HT1080 (cell line): ENCODE data around the gene FGF1. TPM values are rescaled to one million over a fixed set of nuclear protein-coding genes. Genes with fewer than 3 reads are reported as not detected.

Experiments
- DNase-seq: peaks from one replicate; pipeline ENCODE4 v3.0.0-alpha.2; 2015; ENCODE audit warnings: low read depth
- total RNA-seq: library from RNA; depleted of rRNA; stranded (reverse); fragments of >200 nt; shearing (Covaris generic); gene quantifications from 2 replicates; pipeline ENCODE4 v1.2.3, GENCODE V29; 2014

The FGF1 gene
- total RNA-seq, 1 experiment from 2014 or later, result 7.2 TPM

DNA sequence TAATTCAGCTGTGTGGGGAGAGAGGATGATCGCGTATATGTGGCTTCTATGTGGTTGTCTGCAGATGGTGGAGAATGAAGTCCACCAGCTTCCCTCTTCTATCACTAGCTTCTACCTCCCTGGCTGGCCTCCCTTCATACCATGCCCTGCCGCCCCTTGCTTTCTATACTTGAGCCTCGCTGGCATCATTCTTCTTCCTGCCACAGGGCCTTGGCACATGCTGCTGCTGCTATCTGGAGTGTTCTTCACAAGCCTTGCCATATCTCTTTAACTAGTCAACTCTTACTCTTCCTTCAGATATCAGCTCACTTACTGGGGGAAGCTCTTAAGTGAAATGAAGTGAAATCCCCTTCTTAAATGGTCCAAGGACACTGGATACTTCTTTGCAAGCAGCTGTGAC, 100.4 kb downstream of the FGF1 start:
- no peak for DNase-seq

DNA sequence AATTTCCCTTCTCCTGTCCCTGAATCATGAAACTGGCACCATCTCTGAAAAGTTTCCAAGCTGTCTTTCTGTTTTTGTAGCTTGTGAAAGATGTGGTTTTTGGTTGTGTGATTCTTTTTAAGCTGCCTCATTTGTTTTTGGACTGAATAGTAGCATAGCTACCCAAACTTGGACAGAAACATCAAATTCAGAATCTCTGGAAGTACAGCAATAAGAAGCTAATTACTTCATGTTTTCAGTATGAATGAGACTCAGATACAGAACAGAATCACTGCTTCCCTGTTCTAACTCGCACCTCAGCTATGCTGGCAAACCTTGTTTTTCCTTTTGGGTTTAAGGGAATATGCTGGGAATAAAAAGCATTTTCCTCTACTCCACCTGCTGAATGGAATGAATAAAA, 101.0 kb downstream of the FGF1 start:
- DNase-seq, result no peak

DNA sequence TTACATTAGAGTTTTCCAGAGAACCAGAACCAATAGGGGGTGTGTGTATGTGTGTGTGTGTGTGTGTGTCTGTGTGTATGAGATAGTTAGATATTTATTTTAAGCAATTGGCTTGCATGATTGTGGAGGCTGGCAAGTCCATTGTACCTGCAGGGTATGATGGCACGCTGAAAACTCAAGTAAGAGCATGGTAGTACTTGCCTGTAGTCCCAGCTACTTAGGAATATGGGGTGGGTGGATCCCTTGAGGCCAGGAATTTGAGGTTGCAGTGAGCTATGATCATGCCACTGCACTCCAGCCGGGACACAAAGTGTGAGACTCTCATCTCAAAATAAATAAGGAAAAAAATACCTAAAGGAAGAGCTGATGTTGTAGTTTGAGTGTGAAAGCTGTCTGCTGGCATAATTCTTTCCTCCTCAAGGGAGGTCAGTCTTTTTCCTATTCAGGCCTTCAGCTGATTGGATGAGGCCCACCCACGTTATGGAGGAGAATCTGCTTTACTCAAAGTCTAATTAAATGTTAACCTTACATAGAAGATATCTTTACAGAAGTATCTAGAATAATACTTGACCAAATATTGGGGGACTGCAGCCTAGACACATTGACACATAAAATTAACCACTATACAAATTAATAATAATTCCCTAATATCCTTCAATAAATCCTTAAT, 107.6 kb downstream of the FGF1 start:
- no peak for DNase-seq

DNA sequence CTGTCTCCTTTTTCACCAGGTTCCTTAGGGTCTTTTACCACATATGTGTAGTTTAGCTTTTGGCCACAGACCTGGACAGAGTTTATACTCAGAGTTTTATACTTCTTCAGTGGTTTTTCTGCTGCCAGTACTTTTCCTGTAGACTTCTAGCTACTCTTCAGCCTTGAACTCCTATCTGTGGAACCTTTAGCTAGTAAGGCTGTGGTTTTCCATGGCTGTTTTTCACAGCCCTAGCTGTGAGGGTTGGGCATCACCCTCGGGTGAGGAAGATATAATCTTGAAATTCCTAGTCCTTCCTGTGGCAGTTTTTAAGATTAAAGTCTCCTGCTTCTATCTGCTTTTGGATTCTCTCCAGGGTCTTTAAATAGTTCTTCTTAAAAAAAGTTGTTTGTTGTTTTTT, 109.1 kb downstream of the FGF1 start:
- no peak for DNase-seq

DNA sequence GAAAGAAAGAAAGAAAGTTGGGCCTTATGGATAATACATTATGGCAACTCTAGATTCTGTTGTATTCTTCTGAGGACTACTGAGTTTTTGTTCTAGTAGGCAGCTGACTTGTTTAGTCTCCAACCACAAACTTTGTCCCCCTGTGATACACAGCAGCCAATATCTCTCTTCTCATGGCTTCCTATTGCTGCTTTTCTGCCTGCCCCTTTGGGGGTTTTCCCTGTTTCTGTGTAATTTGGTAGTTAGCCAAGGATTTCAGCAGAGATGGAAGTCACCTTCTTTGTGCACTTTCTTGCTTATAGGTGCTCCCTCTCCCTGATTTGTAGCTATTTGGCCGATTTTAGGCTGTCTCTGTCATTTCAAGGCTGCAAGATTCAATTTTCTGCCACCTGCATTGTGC, 109.6 kb downstream of the FGF1 start:
- DNase-seq, result no peak

DNA sequence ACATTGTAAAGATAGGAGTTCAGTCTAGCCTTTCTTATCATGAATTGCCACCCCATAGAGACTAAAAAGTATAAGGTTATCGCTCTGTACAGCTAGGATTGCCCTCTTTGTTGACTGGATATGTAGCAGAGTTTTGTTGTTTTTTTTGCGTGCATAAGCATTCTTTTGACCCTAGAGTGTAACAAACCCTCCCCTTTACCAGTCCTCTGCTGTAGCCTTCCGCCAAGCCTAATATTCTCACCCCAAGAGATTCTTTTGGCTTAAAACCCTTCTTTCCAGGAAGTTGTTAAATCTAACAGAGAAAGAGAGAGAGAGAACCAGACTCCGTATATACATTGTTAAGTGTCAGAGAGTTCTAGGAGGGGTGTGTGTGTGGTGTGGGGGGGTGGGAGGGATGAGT, 113.9 kb downstream of the FGF1 start:
- DNase-seq, result no peak

DNA sequence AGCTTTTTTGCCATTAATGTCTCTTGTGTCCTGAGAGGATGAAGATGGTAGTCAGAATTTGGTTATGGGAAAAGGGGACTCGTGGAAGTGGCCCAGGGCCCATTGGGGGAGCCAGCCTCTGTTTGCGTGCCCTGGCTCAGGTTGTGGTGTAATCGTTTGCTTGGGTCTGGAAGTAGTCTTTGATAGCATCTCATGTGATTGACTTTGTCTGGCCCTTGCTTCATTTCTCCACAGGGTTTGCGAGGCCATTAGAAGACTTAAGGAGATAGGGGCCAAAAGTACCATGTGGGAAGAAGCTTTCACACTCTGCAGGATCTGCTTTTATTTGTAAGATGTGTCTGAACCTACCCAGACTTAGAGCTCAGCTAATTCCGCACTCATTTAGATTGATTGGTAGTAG, 114.5 kb downstream of the FGF1 start:
- no peak for DNase-seq

DNA sequence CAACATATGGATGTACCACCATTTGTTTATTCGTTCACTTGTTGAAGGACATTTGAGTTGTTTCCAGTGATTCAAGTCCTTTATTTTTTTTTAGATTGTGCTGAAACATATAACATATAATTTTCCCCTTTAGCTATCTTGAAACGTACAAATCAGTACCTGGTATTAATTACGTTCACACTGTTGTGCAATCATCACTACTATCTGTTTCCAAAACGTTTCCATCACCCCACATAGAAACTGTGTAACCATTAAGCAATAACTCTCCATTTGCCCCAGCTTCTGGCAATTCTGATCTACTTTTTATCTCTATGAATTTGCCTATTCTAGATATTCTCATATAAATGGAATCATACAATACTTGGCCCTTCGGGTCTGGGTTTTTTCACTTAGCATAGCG, 116.0 kb downstream of the FGF1 start:
- no peak for DNase-seq

DNA sequence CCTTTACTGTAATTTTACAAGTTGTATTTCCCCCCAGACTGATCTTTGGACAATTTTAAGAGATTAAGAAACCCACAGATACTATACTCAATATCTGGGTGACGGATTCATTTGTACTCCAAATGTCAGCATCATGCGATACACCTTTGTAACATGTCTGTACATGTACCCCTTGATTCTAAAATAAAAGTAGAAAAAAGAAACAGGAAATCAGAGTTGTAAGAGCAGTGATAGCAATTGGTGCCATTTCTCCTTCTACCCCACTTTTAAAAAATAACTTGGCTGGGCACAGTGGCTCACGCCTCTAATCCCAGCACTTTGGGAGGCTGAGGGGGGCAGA, 116.9 kb downstream of the FGF1 start:
- DNase-seq, result no peak

DNA sequence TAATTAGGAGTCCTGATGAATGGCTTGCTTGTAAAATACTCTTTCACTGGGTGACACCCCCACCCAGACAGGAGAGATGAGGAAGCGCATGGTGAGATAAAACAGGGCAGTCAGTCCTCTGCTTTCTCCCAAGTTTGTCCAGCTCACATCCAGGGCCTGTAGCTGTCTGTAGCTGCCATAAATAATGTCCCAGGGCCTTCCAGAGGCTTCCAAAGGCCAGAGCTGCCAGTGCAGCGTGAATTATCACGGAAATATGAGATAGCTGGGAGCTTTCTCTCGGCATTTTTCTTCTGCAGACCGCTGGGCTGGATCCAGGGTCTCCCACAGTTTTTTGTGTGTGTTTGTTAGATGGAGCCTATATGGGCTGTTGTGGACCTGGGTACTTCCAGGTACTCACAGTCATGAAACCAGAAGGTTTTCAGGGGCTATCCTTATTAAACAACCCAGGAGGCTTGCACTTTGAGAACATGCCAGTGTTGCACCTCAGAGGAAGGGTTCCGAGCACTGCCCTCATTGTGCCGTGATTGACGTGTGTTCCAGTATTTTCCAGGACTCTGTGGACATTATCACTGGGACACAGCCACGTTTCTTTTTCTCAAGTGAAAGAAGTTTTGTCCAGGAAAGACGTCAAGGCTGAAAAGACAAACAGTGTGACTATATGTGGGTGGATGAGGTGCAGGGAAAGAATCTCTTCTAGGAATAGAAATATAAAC, 117.5 kb downstream of the FGF1 start:
- DNase-seq, result no peak

DNA sequence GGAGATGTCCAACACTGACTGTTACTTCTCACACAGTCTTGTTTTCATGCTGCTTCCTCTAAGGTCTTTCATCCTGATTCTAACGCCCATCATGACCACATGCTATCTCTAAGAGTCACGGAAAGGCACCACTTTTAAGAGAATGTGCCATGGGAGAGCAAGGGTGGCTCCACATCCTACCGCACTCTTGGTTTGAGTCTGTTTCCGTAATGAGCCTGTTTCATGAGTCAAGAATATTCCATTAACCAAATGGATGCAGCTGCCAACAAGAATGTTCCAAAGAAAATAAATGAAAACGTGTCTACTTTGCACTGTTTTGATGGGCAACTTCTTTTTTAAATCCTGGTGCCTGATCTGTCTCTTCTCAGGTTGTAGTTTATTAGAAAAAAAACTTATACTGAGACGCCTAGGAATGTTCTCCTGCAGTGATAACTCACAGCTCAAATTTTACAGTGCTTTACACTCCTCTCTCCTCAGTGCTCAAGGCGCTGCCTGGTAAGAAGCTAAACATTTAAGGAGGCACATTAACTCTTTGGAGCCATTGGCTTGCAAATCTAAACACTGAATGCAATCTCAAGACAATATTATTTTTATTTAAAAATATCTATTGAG, 124.3 kb downstream of the FGF1 start:
- DNase-seq, result no peak

DNA sequence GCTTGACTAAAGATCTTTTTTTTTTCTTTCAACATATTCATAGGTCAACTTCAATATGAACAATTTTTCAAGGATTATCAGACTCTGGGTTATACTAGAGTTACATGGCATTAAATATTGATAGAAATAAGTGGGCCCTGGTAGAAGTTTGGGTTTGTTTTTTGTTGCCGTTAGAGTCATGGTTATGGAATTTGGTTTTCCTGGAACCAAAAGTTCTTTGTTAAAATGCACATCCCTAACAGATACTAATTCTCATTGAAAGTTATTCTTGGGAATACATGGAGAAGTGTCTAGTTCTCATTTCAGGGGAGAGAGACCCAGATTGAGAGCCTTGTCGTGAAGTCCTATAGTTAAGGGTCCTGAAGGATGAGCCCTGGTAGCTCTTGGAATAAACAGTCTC, 124.9 kb downstream of the FGF1 start:
- DNase-seq, result no peak

DNA sequence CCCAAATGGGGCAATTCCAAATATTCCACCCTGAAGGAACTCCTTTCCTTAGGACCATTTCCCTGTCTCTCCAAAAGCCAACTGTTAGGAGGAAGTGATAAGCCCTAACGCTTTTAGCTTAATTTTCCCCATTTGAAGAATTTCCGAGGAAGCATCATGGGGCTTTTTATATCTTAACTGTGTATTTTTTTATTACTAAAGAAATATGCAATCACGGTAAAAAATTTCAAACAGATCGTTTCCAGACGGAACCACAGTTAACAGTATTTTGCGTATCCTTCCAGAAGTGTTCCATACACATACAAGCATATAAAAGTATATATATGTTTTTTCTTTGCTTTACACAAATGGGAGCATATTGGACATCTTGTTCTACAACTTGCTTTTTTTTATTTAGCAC, 133.8 kb downstream of the FGF1 start:
- DNase-seq, result no peak

DNA sequence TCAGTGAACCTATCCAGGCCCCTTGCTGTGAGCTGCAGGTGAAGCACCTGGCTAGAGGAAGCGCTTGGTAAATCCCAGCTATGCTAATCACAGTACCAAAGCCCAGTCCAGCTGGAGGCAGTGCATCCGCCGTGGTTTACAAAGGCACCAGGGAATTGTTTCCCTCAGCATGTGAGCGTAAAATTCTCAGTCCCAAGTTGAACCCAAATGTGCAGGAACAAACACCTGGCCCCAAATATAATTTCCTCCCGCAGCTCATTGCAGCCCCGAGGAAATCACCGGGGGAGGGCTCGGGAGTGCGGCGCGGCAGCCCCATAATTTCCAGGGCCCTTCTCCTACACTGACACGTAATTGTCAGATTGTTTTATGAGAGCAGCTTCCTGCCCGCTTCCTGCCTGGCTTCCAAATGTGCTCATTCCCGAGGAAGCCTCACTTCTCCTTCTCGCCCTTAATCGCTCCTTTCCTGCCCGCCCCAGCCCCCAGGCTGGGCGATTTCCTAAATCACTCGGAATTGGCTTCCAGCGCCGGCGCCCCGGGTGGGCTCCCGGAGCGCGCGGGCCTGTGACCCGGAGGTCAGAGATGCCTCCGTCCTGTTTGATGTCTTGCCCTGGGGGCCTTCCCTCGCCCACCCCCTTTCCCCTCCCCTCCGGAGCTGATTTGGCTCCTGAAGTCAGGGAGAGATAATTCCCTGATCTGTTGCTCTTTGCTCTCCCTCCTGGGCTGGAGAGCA, 134.4 kb downstream of the FGF1 start:
- peak; percentile 27 for DNase-seq

DNA sequence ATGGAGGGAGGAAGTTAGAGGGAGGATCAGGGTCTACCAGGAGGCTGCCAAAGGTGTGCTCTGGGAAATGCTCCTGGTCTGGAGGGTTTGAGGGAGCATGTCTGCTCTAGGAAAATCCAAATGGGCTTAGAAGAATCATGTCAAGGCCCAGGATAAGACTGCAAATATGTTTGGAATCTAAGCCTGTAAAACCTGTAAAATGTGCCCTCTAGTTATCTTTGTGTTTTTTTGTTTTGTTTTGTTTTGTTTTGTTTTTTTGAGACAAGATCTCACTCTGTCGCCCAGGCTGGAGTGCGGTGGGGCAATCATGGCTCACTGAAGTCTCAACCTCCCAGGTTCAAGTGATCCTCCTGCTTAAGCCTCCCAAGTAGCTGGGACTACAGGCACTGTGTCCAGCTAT, 135.4 kb downstream of the FGF1 start:
- DNase-seq, result no peak

DNA sequence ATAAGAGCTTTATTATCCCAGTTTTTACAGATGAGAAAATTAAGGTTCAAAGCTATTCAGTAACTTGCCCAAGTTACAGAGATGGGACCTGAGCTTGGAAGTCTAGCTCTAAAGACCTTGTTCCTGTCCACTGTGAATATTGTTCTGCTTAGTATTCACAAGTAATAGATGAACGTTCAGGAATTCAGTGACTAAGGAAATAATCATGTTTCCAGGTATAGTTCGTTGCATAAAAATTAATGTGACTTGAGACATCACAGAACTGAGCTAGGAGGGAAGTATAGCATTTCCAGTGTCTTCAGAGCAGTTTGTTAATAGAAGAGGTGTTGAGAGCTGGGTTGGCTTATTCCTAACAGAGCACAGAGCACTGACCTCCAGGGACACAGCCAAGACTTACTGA, 136.1 kb downstream of the FGF1 start:
- DNase-seq, result no peak

DNA sequence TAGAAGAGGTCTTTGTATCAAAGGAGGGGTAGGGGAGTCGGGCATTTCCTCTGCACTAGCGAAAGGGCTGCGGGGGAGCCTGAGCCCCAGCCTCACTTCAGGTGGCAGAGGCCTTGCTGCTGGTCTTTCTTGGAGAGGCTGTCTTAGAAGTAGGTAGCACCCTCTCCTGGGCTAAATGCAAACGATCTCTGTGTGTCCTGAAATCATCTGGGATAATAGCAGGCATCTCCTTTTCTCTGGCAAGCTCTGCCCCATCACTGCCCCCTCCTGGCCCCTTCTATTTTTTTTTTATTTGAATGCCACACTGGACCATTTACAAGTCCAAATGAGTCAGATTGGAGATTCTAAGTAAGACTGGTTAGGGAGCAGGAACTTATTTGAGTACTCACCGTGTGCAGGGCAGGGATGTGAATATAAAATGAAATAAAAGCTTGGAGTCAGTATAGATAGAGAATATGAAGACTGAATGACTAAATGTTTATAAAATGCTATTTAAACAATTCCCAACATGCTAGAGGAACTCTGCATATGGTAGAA, 137.1 kb downstream of the FGF1 start:
- DNase-seq, result peak; percentile 98

DNA sequence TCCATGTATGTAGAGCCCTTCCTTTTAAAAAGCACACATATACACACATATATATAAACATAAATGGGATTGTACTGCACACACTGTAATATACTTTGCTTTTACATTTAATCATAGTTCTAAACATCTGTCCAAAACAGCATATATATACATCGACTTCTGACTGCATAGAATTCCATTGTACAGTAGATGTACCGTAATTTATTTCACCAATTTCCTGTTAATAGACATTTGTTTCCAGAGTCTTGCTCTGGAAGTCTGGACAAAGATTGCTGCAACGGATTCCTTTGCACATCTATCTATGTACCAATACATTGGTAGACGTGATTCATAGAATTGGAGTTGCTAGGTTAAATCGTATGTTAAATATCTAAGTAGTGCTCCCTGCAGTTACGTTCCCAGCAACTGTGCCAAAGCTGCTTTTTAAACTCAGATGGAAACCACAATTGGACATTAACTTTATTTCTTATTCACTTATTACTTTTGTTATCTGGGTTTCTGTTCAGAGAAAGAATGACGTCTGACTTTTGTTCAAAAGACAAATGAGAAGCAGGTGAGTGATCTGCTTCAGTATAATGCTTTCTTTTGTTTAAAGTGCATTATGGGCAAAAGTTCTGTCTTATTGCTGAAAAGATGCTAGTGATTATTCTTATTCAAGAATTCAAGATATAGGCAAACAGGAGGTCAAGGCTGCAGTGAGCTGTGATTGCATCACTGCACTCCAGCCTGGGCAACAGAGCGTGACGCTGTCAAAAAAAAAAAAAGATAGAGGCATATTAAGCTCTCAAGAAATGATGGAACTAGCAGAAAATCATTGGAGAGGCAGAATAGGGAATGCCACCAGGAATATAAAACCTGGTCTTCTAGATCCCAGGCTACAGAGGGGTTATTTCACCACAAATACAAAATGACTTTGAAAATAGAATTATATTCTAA, 138.2 kb downstream of the FGF1 start:
- DNase-seq, result no peak

DNA sequence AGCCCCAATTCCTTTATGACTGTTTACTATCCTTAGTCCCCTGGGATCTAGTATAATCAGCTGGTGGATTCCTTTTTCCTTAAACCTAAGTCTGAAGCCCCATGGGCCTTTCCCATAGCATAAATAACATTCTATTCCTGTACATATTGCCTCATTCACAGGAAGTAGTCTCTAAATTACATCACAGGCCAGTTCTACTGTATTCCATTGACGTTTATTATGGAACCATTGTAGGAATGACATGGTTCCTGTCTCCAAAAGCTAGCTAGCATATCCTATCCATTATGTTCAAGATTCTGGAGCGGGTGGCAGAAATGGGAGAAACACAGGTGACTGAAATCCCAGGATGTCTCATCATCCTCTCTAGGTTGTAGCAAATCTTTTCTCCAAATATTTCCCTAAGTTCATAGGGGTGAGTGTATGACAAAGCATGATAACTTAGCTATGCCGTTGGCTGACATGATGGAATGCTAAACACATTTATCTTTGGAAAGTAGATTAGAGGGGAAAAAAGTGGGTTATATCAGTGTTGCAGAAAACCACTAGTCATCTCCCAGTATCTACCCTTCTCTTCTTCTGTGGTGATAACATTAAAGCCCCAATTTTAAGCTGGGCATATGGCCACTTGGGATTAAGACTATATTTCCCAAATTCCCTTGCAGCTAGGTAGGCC, 140.1 kb downstream of the FGF1 start:
- no peak for DNase-seq

DNA sequence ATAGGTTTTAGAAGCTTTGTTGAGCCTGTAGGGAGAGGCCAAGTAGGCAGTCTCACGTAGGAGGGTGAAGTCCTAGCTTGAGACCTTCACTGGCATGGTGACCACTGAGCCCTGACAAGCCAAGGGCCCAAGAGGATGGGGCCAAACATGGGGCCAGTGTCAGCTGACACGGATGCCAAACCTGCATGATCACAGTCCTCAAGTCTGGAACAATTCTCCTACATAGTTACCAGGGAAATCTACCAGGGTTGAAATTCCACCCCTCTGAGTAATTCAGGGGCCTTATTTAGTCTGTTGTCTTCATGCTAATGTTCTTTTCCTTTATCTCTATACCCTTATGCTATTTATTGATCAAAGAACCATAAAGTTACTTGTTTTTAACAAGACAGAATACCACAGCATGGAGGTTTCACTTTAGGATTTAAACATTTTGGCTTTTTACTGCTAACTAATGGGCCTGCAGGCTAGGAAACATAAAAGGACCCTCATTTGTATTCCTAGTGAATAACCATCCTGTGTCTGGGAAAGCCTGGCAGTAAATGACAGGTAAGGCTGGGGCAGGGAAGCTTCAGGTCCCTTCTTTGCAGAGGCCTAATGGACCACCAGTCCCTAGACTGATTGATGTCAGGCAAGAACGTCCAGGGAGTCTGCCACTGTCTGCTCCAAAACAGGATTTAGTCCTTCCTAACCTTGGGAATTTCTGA, 140.8 kb downstream of the FGF1 start:
- no peak for DNase-seq
